Stomach (tissue), 4 donors: Measurements from ENCODE around the gene NDST1.

ENCODE experiments used
- CTCF ChIP-seq, 7 experiments: fragments of 450-650 bp in 4 of 7; fragments of 200-600 bp in 3 of 7; sonication (generic) in 3 of 7; IDR thresholded peaks; one replicate each; pipeline ENCODE4 v1.5.1; 2016 to 2019; ENCODE audit warnings: antibody characterized with exemption in 7 of 7, control low read depth in 2 of 7, mild to moderate bottlenecking in 1 of 7
- EP300 ChIP-seq: sonication (generic); formaldehyde crosslinking; IDR thresholded peaks from one replicate; pipeline ENCODE4 v1.6.1; 2017; ENCODE audit warnings: antibody characterized with exemption
- POLR2A ChIP-seq, 4 donors: fragments of 450-650 bp; IDR thresholded peaks; one replicate each; pipeline ENCODE4 v1.6.1; 2016; ENCODE audit warnings: antibody characterized with exemption in 4 of 4, control low read depth in 2 of 4, mild to moderate bottlenecking in 1 of 4, moderate library complexity in 1 of 4
- POLR2AphosphoS5 ChIP-seq, 3 donors: sonication (generic); formaldehyde crosslinking; IDR thresholded peaks; one replicate each; pipeline ENCODE4 v1.6.1; 2016; ENCODE audit warnings: antibody characterized with exemption in 3 of 3

- TF ChIP-seq POLR2A (IDR thresholded peaks at IDR 0.05) (no peak), CTCF (IDR thresholded peaks at IDR 0.05) (no peak), EP300 (no peak), POLR2AphosphoS5 (IDR thresholded peaks at IDR 0.05) (peak in 2 of 3 donors; percentile 28 to 51)
Measured at GRCh38 chr5:150516011-150516410, 8.1 kb downstream of the NDST1 start.
